Ovary (tissue), 3 donors: Measurements from ENCODE around the gene C5orf15.

Experiments used
- CTCF ChIP-seq, 3 donors: fragments of 450-650 bp in 2 of 3; fragments of 200-600 bp in 1 of 3; IDR thresholded peaks; one replicate each; pipeline versions ENCODE4 v1.5.1 to v1.8.0; 2016 to 2022; ENCODE audit warnings: antibody characterized with exemption in 3 of 3, mild to moderate bottlenecking in 1 of 3
- POLR2A ChIP-seq: fragments of 450-650 bp; IDR thresholded peaks from one replicate; pipeline ENCODE4 v1.6.1; 2017; ENCODE audit warnings: antibody characterized with exemption, mild to moderate bottlenecking, moderate library complexity
- donor health status: DM: no; HTN: no; CAD: no.

- peak in 2 of 3 donors; percentile 20 to 29 for TF ChIP-seq CTCF (IDR thresholded peaks at IDR 0.05)
- TF ChIP-seq POLR2A, result peak; percentile 77
These were observed 36.4 kb upstream of the C5orf15 start, which contains the start of gene VDAC1 for GRCh38 chr5:134004626-134005416.
